Endodermal cell (in vitro differentiated cells): ENCODE measurements around the gene CLEC17A. TPM values are rescaled to one million over a fixed set of nuclear protein-coding genes. Genes with fewer than 3 reads are reported as not detected.

Experiments
- DNase-seq: peaks from one replicate; pipeline ENCODE4 v3.0.0-alpha.2; 2017
- H3K27ac ChIP-seq: 2 replicates; pipeline ENCODE4 v1.5.1; 2013; ENCODE audit warnings: mild to moderate bottlenecking, low read depth, low read length, moderate library complexity
- H3K27me3 ChIP-seq: 2 replicates; pipeline ENCODE4 v1.6.1; 2013; ENCODE audit warnings: mild to moderate bottlenecking, low read length, moderate library complexity; ENCODE audit not compliant: insufficient read depth, control insufficient read depth, poor library complexity, severe bottlenecking
- H3K36me3 ChIP-seq: 2 replicates; pipeline ENCODE4 v1.7.0; 2013; ENCODE audit warnings: mild to moderate bottlenecking, low read length, moderate library complexity; ENCODE audit not compliant: control insufficient read depth, insufficient read depth
- H3K4me1 ChIP-seq: one replicate; pipeline ENCODE4 v1.7.0; 2013; ENCODE audit warnings: low read length; ENCODE audit not compliant: control insufficient read depth, insufficient read depth
- H3K4me3 ChIP-seq: 2 replicates; pipeline ENCODE4 v1.5.1; 2013; ENCODE audit warnings: mild to moderate bottlenecking, low read length, moderate library complexity
- H3K9ac ChIP-seq: 2 replicates; pipeline ENCODE4 v1.6.1; 2013; ENCODE audit warnings: mild to moderate bottlenecking, low read length, moderate library complexity; ENCODE audit not compliant: poor library complexity, severe bottlenecking; ENCODE audit errors: extremely low read depth
- H3K9me3 ChIP-seq: 2 replicates; pipeline ENCODE4 v1.6.1; 2013; ENCODE audit warnings: mild to moderate bottlenecking, low read length, moderate library complexity; ENCODE audit not compliant: control insufficient read depth
- H3K27ac Mint-ChIP-seq: 2 replicates; pipeline ENCODE4 v1.8.0; 2020; ENCODE audit warnings: mixed read lengths
- H3K27me3 Mint-ChIP-seq: 2 replicates; pipeline ENCODE4 v1.8.0; 2021; ENCODE audit warnings: mild to moderate bottlenecking, mixed read lengths; ENCODE audit not compliant: insufficient read depth
- H3K36me3 Mint-ChIP-seq: 2 replicates; pipeline ENCODE4 v1.8.0; 2020; ENCODE audit warnings: low read depth, mixed read lengths
- H3K4me1 Mint-ChIP-seq: 2 replicates; pipeline ENCODE4 v1.8.0; 2020; ENCODE audit warnings: mixed read lengths
- H3K4me3 Mint-ChIP-seq: 2 replicates; pipeline ENCODE4 v1.8.0; 2020; ENCODE audit warnings: mild to moderate bottlenecking, moderate library complexity, mixed read lengths
- H3K9me3 Mint-ChIP-seq: 2 replicates; pipeline ENCODE4 v1.8.0; 2020; ENCODE audit warnings: mild to moderate bottlenecking, mixed read lengths
- CTCF ChIP-seq: fragments of 200-600 bp; sonication (generic); conservative IDR thresholded peaks from 2 replicates; pipeline ENCODE4 v1.5.0; 2021; ENCODE audit warnings: antibody characterized with exemption, mild to moderate bottlenecking
- WGBS, 2 experiments: methylation state at CpG; one replicate each; pipeline versions ENCODE4 v1.1.5 to v1.1.7; 2013; ENCODE audit warnings: missing lambda C conversion rate in 2 of 2, mixed read lengths in 1 of 2; ENCODE audit not compliant: insufficient coverage in 1 of 2, insufficient read length in 1 of 2; 5-methylcytosine and 5-hydroxymethylcytosine counted together
- total RNA-seq, 2 donors: library from RNA; stranded (reverse); fragmentation: NEBNext Ultra II Directional in 1 of 2; extraction: Animal tissue kit (Norgen Biotek cat#: 25700) in 1 of 2; gene quantifications; 2 replicates in 1 of 2; 3 replicates in 1 of 2; pipeline ENCODE4 v1.2.1, GENCODE V29; 2021

Gene CLEC17A
- total RNA-seq, 2 donors from 2014 or later, result not detected

DNA sequence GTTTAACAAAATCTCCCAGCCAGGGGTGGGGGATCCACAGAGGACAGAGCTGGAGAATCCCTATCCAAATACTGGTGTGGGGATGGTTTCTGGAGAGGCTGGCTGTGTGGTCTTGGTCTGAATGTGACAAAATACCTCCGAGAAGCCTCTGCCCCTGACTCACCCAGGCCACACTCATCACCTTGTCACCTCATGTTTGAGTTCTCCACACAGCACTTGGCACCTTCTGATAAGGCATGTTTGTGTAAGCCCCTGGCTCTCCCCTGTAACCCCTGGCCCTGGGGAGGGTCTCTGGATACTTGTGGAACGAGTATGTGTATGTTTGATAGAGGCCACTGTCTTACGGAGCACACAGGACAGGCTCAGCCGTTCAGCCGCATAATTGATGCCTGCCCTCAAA is 38.8 kb upstream of the CLEC17A start:
- Histone ChIP-seq H3K9ac (no peak overlapping the region), H3K9me3 (no peaks in the 10 kb centered on the region), H3K4me3 (no peak overlapping the region), H3K27ac (no peak overlapping the region), H3K4me1 (peaks cover 4% of the 10 kb centered on the region), H3K27me3 (no peaks in the 10 kb centered on the region), H3K36me3 (peaks cover 5% of the 10 kb centered on the region)
- H3K27me3 Mint-ChIP-seq, result no peaks in the 10 kb centered on the region
- TF ChIP-seq CTCF, result no peak
- H3K36me3 Mint-ChIP-seq, result peaks cover 16% of the 10 kb centered on the region
- no peak overlapping the region for H3K27ac Mint-ChIP-seq
- peaks cover 17% of the 10 kb centered on the region for H3K4me1 Mint-ChIP-seq
- WGBS, 2 experiments, result 80 to 92% methylated on average over 4 to 5 of the region's 5 CpGs
- H3K4me3 Mint-ChIP-seq, result no peak overlapping the region
- no peak for DNase-seq
- no peaks in the 10 kb centered on the region for H3K9me3 Mint-ChIP-seq

DNA sequence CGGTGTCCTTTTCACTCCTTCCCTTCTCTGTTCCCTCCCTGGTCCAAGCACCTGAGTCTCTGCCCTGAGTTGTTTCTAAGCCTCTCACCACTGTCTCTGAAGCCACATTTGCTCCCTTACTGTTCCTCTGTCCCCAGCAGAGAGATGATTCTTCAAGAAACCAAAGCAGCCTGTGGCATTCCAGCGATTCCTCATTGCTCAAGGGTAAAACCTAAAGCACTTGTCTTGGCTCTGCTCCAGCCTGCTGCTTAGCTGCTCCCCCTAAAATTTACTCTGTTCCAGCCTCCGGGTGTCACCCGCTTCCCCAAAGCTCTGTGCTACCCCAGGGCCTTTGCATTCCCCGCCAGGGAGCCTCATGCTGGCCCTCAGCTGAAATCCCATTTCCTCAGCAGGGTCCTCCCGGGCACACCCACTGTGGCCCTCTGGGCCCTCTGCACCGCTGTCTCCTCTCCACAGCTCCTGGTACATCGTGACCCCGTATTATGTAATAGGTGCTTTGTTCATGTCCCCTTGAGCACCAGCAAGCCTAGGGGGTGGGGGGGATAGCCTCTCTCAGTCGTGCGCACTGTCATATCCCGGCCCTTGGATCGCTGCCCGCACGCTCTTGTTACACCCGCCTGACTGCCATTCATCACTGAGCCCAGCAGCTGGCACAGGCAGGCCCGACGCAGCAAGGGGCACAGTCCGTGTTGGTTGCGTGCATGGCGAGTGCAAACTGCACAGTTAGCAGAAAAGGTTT is 37.7 kb upstream of the CLEC17A start:
- Mint-ChIP-seq H3K36me3 (peaks cover 14% of the 10 kb centered on the region), H3K4me1 (peaks cover 17% of the 10 kb centered on the region), H3K9me3 (no peaks in the 10 kb centered on the region), H3K27me3 (no peaks in the 10 kb centered on the region), H3K27ac (peak overlapping the region; percentile 8), H3K4me3 (no peak overlapping the region)
- 96 to 99% methylated on average over 14 to 21 of the region's 21 CpGs for WGBS, 2 experiments
- Histone ChIP-seq H3K36me3 (peaks cover 5% of the 10 kb centered on the region), H3K4me3 (no peak overlapping the region), H3K4me1 (peaks cover 4% of the 10 kb centered on the region), H3K27ac (no peak overlapping the region), H3K27me3 (no peaks in the 10 kb centered on the region), H3K9me3 (no peaks in the 10 kb centered on the region), H3K9ac (no peak overlapping the region)
- TF ChIP-seq CTCF, result no peak
- DNase-seq, result no peak

GRCh38 chr19:14545716-14546082 is 37.2 kb upstream of the CLEC17A start:
- Histone ChIP-seq H3K27ac (no peak overlapping the region), H3K36me3 (peaks cover 5% of the 10 kb centered on the region), H3K4me1 (peaks cover 4% of the 10 kb centered on the region), H3K9me3 (no peaks in the 10 kb centered on the region), H3K4me3 (no peak overlapping the region), H3K27me3 (no peaks in the 10 kb centered on the region), H3K9ac (no peak overlapping the region)
- Mint-ChIP-seq H3K9me3 (no peaks in the 10 kb centered on the region), H3K4me3 (no peak overlapping the region), H3K4me1 (peaks cover 17% of the 10 kb centered on the region), H3K27me3 (no peaks in the 10 kb centered on the region), H3K36me3 (peaks cover 14% of the 10 kb centered on the region), H3K27ac (no peak overlapping the region)
- TF ChIP-seq CTCF, result no peak
- no peak for DNase-seq
- WGBS, 2 experiments, result 90 to 91% methylated on average over 3 to 9 of the region's 9 CpGs
